HepG2 (cell line): ENCODE results near the gene GALNT16. TPM values are rescaled to one million over a fixed set of nuclear protein-coding genes. Genes with fewer than 3 reads are reported as not detected.

ENCODE experiments used
- ATAC-seq: fragments of 200-7000 bp; cut with Tn5 transposase; 3 replicates; pipeline ENCODE4 v1.9.1; 2020; ENCODE audit warnings: mild to moderate bottlenecking, moderate library complexity
- BruUV-seq: library from RNA; stranded (reverse); fragments of 400-500 nt; replicated peaks from 2 replicates; lab custom pipeline; 2021; lab: Mats Ljungman, UMichigan
- CTCF ChIA-PET: fragments of 300-600 bp; formaldehyde crosslinking; extraction: SDS; loops from one replicate; lab custom pipeline; 2021; ENCODE audit warnings: low total read pairs, inconsistent platforms, low intra/inter-chr PET ratio; lab: Yijun Ruan, JAX
- POLR2A ChIA-PET: fragments of 350-600 bp; sonication (Branson Sonifier 250); formaldehyde crosslinking; loops from one replicate; lab custom pipeline; 2020; ENCODE audit warnings: antibody characterized with exemption, inconsistent platforms; lab: Yijun Ruan, JAX
- DNase-seq: peaks from one replicate; pipeline ENCODE4 v3.0.0-alpha.2; 2015; ENCODE audit warnings: low spot score
- FAIRE-seq: peaks from 3 replicates; lab custom pipeline; 2011; peaks lifted over from hg19 to GRCh38; lab: Jason Lieb, UNC
- H2AFZ ChIP-seq: one replicate; pipeline ENCODE4 v1.6.1; 2011; ENCODE audit warnings: low read length, inconsistent platforms
- H3K27ac ChIP-seq: fragments of 300-600 bp; 3 replicates; pipeline ENCODE4 v1.8.0; 2011; ENCODE audit warnings: mixed run types, mild to moderate bottlenecking, mixed read lengths, low read length, inconsistent platforms; ENCODE audit not compliant: insufficient read depth; ENCODE audit errors: extremely low read length
- H3K27me3 ChIP-seq, 2 experiments: fragments of 200-600 bp in 1 of 2; 2 replicates in 1 of 2; 3 replicates in 1 of 2; pipeline versions ENCODE4 v1.6.0 to v1.8.0; 2011; ENCODE audit warnings: low read length in 2 of 2, mild to moderate bottlenecking in 2 of 2, moderate library complexity in 2 of 2, inconsistent platforms in 1 of 2; ENCODE audit not compliant: insufficient read depth in 2 of 2, control insufficient read depth in 1 of 2
- H3K36me3 ChIP-seq, 2 experiments: fragments of 200-600 bp in 1 of 2; replicated peaks in 1 of 2; 2 replicates in 1 of 2; 3 replicates in 1 of 2; pipeline versions ENCODE4 v1.5.1 to v1.8.0; 2011; ENCODE audit warnings: low read length in 2 of 2, inconsistent platforms in 1 of 2; ENCODE audit not compliant: insufficient read depth in 2 of 2, control insufficient read depth in 1 of 2
- H3K4me1 ChIP-seq: 2 replicates; pipeline ENCODE4 v1.5.1; 2012; ENCODE audit warnings: low read length, inconsistent platforms; ENCODE audit not compliant: insufficient read depth
- H3K4me2 ChIP-seq: 2 replicates; pipeline ENCODE4 v1.6.0; 2011; ENCODE audit warnings: low read depth, low read length, inconsistent platforms
- H3K4me3 ChIP-seq, 3 experiments: fragments of 200-600 bp in 1 of 3; sonication (generic), shearing (Covaris generic) in 1 of 3; replicated peaks in 1 of 3; 2 replicates each; pipeline ENCODE4 v1.5.1; 2011 to 2016; ENCODE audit warnings: low read length in 3 of 3, inconsistent platforms in 2 of 3, low read depth in 2 of 3, mild to moderate bottlenecking in 2 of 3, control low read depth in 1 of 3, mixed read lengths in 1 of 3; ENCODE audit not compliant: insufficient read depth in 1 of 3
- H3K79me2 ChIP-seq: one replicate; pipeline ENCODE4 v1.6.1; 2011; ENCODE audit warnings: low read length, inconsistent platforms; ENCODE audit not compliant: insufficient read depth
- H3K9ac ChIP-seq: 2 replicates; pipeline ENCODE4 v1.6.0; 2011; ENCODE audit warnings: mild to moderate bottlenecking, low read depth, low read length, inconsistent platforms; ENCODE audit not compliant: insufficient read depth
- H3K9me3 ChIP-seq: 2 replicates; pipeline ENCODE4 v1.5.1; 2012; ENCODE audit warnings: mild to moderate bottlenecking, low read length
- H4K20me1 ChIP-seq: 2 replicates; pipeline ENCODE4 v1.6.0; 2011; ENCODE audit warnings: inconsistent platforms, mild to moderate bottlenecking, low read length, moderate library complexity; ENCODE audit not compliant: insufficient read depth
- CBX2 ChIP-seq, 2 experiments: fragments of 200-600 bp in 1 of 2; sonication (generic); formaldehyde crosslinking in 1 of 2; IDR thresholded peaks; 2 replicates each; pipeline versions ENCODE4 v1.7.0 to v1.8.1; 2018 to 2022; ENCODE audit warnings: low read depth in 2 of 2, low read length in 1 of 2, mild to moderate bottlenecking in 1 of 2, missing genetic modification reagents in 1 of 2
- DBP ChIP-seq: sonication (generic); formaldehyde crosslinking; IDR thresholded peaks from 2 replicates; pipeline ENCODE4 v1.4.0; 2020; ENCODE audit warnings: missing genetic modification reagents; ENCODE audit errors: not compliant biosample characterization
- ELF1 ChIP-seq: sonication (generic); formaldehyde crosslinking; IDR thresholded peaks from 2 replicates; pipeline ENCODE4 v1.4.0; 2020; ENCODE audit warnings: missing genetic modification reagents
- GTF2F1 ChIP-seq: fragments of 150-350 bp; IDR thresholded peaks from 2 replicates; pipeline ENCODE4 v1.6.1; 2014; ENCODE audit warnings: low read length
- HOXD1 ChIP-seq: sonication (generic); formaldehyde crosslinking; IDR thresholded peaks from 2 replicates; pipeline ENCODE4 v1.5.0; 2020; ENCODE audit warnings: missing genetic modification reagents
- JARID2 ChIP-seq: sonication (generic); formaldehyde crosslinking; IDR thresholded peaks from 2 replicates; pipeline ENCODE4 v1.8.1; 2023; ENCODE audit warnings: missing genetic modification reagents, inconsistent platforms; ENCODE audit not compliant: insufficient replicate concordance
- JUNB ChIP-seq: sonication (generic); formaldehyde crosslinking; IDR thresholded peaks from 2 replicates; pipeline ENCODE4 v1.8.0; 2022; ENCODE audit warnings: missing genetic modification reagents, mild to moderate bottlenecking, borderline replicate concordance
- POGZ ChIP-seq: sonication (generic); formaldehyde crosslinking; IDR thresholded peaks from 2 replicates; pipeline ENCODE4 v1.4.0; 2020; ENCODE audit warnings: mild to moderate bottlenecking, missing genetic modification reagents
- SOX13 ChIP-seq, 3 experiments: fragments of 450-650 bp in 1 of 3; sonication (generic) in 1 of 3; formaldehyde crosslinking in 1 of 3; IDR thresholded peaks in 2 of 3; conservative IDR thresholded peaks in 1 of 3; 2 replicates each; pipeline versions ENCODE4 v1.5.0 to v1.6.1; 2016 to 2020; ENCODE audit warnings: antibody characterized with exemption in 1 of 3, mild to moderate bottlenecking in 1 of 3, missing compliant biosample characterization in 1 of 3, missing genetic modification reagents in 1 of 3, moderate library complexity in 1 of 3
- SRSF1 ChIP-seq: fragments of 200-400 bp; formaldehyde crosslinking; optimal IDR thresholded peaks from 2 replicates; pipeline ENCODE3; 2017; ENCODE audit warnings: mild to moderate bottlenecking, low read depth, low read length, moderate library complexity
- ZBTB39 ChIP-seq: sonication (generic); formaldehyde crosslinking; IDR thresholded peaks from 2 replicates; pipeline ENCODE4 v1.5.0; 2020; ENCODE audit warnings: missing genetic modification reagents
- ZNF598 ChIP-seq: sonication (generic); formaldehyde crosslinking; IDR thresholded peaks from 2 replicates; pipeline ENCODE4 v1.5.1; 2020; ENCODE audit warnings: mild to moderate bottlenecking, missing genetic modification reagents, borderline replicate concordance
- ZNF740 ChIP-seq: sonication (generic); formaldehyde crosslinking; IDR thresholded peaks from 2 replicates; pipeline ENCODE4 v1.4.0; 2020; ENCODE audit warnings: missing genetic modification reagents
- ZNF850 ChIP-seq: sonication (generic); formaldehyde crosslinking; conservative IDR thresholded peaks from 2 replicates; pipeline ENCODE4 v1.9.0; 2021; ENCODE audit warnings: mild to moderate bottlenecking, missing genetic modification reagents
- WGBS: methylation state at CpG from one replicate; pipeline ENCODE4 v1.1.6; 2017; ENCODE audit warnings: low lambda C conversion rate; 5-methylcytosine and 5-hydroxymethylcytosine counted together
- in situ Hi-C: cut with HindIII; loops from 2 replicates; pipeline ENCODE4 v1.10.0; 2017; ENCODE audit warnings: low pct_unique_long_range_greater_than_20kb; ENCODE audit not compliant: extremely low pct_ligation_motif_present
- intact Hi-C: fragments of 100-400 bp; cut with micrococcal nuclease; formaldehyde crosslinking; loops from one replicate; pipeline ENCODE4 v1.10.0; 2022; ENCODE audit not compliant: unreplicated experiment
- polyA plus RNA-seq, 8 experiments: library from polyadenylated mRNA; depleted of rRNA in 3 of 8; stranded (reverse) in 7 of 8; unstranded in 1 of 8; fragments of >200 nt; fragmentation: Illumina TruSeq in 4 of 8; extraction: Trizol in 4 of 8; gene quantifications; 2 replicates each; pipeline versions ENCODE4 v1.2.1 to v1.2.3, GENCODE V29; 2011 to 2016; ENCODE audit warnings: low read depth in 4 of 8, missing spikeins in 1 of 8, mixed read lengths in 1 of 8; ENCODE audit not compliant: insufficient read depth in 1 of 8
- total RNA-seq, 5 experiments: library from RNA; depleted of rRNA; stranded (reverse); fragments of >200 nt; fragmentation: Illumina TruSeq; extraction: Trizol; gene quantifications; 2 replicates each; pipeline ENCODE4 v1.2.3, GENCODE V29; 2016; ENCODE audit warnings: low read depth in 1 of 5

GALNT16 gene
- total and polyA plus RNA-seq, 2 of the 13 experiments (the other 11 are each of a cell fraction or from before 2014, with no cell fraction given), result 0.54 to 0.82 TPM

- TF ChIP-seq ZNF850 (no peak), CBX2 (IDR thresholded peaks at IDR 0.05; ENCODE audit: low read depth, low read length) (no peak), CBX2 (CRISPR knock-in tag; IDR thresholded peaks at IDR 0.05; ENCODE audit: low read depth) (no peak), ZNF740 (CRISPR knock-in tag) (no peak), DBP (CRISPR knock-in tag) (no peak)
Observed at GRCh38 chr14:69318901-69319475, 59.0 kb downstream of the GALNT16 start (continued).

- WGBS, result 87% methylated on average over 3 of the region's 8 CpGs
- no peak overlapping the region for H3K9ac ChIP-seq
- H4K20me1 ChIP-seq, result no peaks in the 10 kb centered on the region
- H3K4me3 ChIP-seq, result no peak overlapping the region
- H3K27ac ChIP-seq, result no peak overlapping the region
- no peaks in the 10 kb centered on the region for H3K36me3 ChIP-seq
- no peak for DNase-seq
- no peaks in the 10 kb centered on the region for H3K9me3 ChIP-seq
- no peak for FAIRE-seq
- POLR2A ChIA-PET, result no interaction called here
- no peaks in the 10 kb centered on the region for H3K4me1 ChIP-seq
- no peaks in the 10 kb centered on the region for H3K79me2 ChIP-seq
- CTCF ChIA-PET, result no interaction called here
- no peak overlapping the region for H3K4me2 ChIP-seq
- H3K27me3 ChIP-seq, result peaks cover 0 to 23% of the 10 kb centered on the region in 2 experiments; a peak in 2 of 5 replicates
- TF ChIP-seq POGZ (CRISPR knock-in tag) (no peak), SRSF1 (no peak), ZNF598 (no peak), GTF2F1 (no peak), ELF1 (CRISPR knock-in tag) (no peak), ZBTB39 (no peak), HOXD1 (CRISPR knock-in tag) (no peak), JARID2 (CRISPR knock-in tag) (no peak), SOX13 (IDR thresholded peaks at IDR 0.05) (no peak), SOX13 (CRISPR knock-in tag; conservative IDR thresholded peaks at IDR 0.05 in 1 of 2, IDR thresholded peaks at IDR 0.05 in 1 of 2) (no peak), JUNB (no peak)
- in situ Hi-C loops (no loop called here), intact Hi-C loops (no loop called here)
- no peak for ATAC-seq
- no peak overlapping the region for H2AFZ ChIP-seq
- no TSS peak for BruUV-seq
Observed at GRCh38 chr14:69319911-69320310, 60.0 kb downstream of the GALNT16 start.
